Duodenal mucosa (tissue), 2 donors: ENCODE data around the gene EGF.
"Not testable (repeated sequence)": the region's sequence is repeated elsewhere in the genome, so short reads cannot be mapped to it uniquely, and the experiment has no call there.

Experiments used
- H3K27ac ChIP-seq: one replicate; pipeline ENCODE4 v1.7.0; 2013; ENCODE audit warnings: low read depth, low read length
- H3K27me3 ChIP-seq, 2 donors: one replicate each; pipeline ENCODE4 v1.7.0; 2013; ENCODE audit warnings: low read length in 2 of 2, control low read depth in 1 of 2; ENCODE audit not compliant: insufficient read depth in 2 of 2, control insufficient read depth in 1 of 2
- H3K36me3 ChIP-seq, 2 donors: one replicate each; pipeline ENCODE4 v1.7.0; 2013; ENCODE audit warnings: low read length in 2 of 2, control low read depth in 1 of 2; ENCODE audit not compliant: insufficient read depth in 2 of 2, control insufficient read depth in 1 of 2
- H3K4me1 ChIP-seq, 2 donors: one replicate each; pipeline ENCODE4 v1.7.0; 2013; ENCODE audit warnings: low read length in 2 of 2, control low read depth in 1 of 2; ENCODE audit not compliant: insufficient read depth in 2 of 2, control insufficient read depth in 1 of 2
- H3K4me3 ChIP-seq, 2 donors: one replicate each; pipeline ENCODE4 v1.7.0; 2013; ENCODE audit warnings: low read length in 2 of 2, low read depth in 1 of 2
- H3K9ac ChIP-seq, 2 donors: one replicate each; pipeline ENCODE4 v1.7.0; 2013; ENCODE audit warnings: low read length in 2 of 2, low read depth in 1 of 2
- H3K9me3 ChIP-seq, 2 donors: one replicate each; pipeline ENCODE4 v1.7.0; 2013; ENCODE audit warnings: low read length in 2 of 2, control low read depth in 1 of 2; ENCODE audit not compliant: control insufficient read depth in 1 of 2

Gene EGF

DNA sequence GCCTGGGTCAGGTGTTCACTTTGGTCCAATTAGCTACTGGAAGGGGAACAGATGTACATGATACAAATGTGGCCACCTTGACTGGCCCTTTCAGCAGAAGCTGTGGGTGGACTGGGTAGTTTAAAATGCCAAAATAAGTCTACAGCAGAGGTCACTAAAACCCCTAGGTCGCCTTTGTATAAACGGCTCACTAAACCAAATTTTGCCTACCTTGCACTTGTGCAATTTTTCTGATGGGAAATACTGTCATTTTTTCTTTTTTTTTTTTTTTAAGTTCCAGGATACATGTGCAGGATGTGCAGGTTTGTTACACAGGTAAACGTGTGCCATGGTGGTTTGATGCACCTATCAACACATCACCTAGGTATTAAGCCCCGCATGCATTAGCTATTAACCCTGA, 109.8 kb downstream of the EGF start:
- no peaks in the 10 kb centered on the region for H3K9me3 ChIP-seq
- no peaks in the 10 kb centered on the region for H3K4me1 ChIP-seq
- no peak overlapping the region for H3K27ac ChIP-seq
- no peaks in the 10 kb centered on the region for H3K27me3 ChIP-seq
- no peak overlapping the region for H3K9ac ChIP-seq
- no peaks in the 10 kb centered on the region for H3K36me3 ChIP-seq
- H3K4me3 ChIP-seq, result no peak overlapping the region

DNA sequence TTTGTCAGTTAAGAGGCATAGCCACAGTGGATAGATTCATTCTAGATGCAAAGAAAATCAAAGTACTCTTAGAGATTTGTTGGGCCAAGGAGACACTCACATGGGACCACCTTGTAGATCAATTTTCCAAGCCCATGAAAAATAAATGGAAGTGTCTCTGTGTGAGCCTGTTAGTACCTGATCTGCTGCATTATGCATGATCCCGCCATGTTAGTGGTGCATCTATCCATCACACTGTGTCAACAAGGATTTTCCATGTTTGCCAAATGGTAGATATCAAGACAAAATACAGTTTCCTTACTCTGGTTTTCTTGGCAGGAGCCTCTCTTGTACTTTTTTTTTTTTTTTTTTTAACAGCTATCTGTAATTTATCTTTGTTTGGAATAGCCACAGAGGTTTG, 112.4 kb downstream of the EGF start:
- Histone ChIP-seq H3K4me1 (no peaks in the 10 kb centered on the region), H3K27ac (no peak overlapping the region), H3K36me3 (no peaks in the 10 kb centered on the region), H3K9me3 (no peaks in the 10 kb centered on the region), H3K9ac (no peak overlapping the region), H3K27me3 (no peaks in the 10 kb centered on the region), H3K4me3 (no peak overlapping the region)

GRCh38 chr4:110025718-110026117, 113.0 kb downstream of the EGF start:
- Histone ChIP-seq H3K9ac (no peak overlapping the region), H3K4me3 (no peak overlapping the region), H3K36me3 (no peaks in the 10 kb centered on the region), H3K27ac (no peak overlapping the region), H3K4me1 (no peaks in the 10 kb centered on the region), H3K9me3 (no peaks in the 10 kb centered on the region), H3K27me3 (no peaks in the 10 kb centered on the region)

DNA sequence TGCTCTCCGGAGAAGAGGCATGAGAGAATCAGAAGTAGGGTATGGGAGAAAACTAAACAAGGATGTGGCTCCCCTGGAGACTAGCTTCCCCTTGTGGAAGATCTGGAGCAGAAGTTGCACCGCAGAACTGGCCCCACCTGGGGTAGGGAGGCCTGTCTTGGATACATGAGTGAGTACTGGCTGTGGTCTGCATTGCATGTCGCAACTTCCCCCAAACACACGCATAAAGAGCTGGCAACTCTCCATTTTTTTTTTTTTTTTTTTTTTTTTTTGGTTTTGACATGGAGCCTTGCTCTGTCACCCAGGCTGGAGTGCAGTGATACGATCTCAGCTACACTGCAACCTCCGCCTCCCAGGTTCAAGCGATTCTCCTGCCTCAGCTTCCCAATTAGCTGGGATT, 119.9 kb downstream of the EGF start:
- no peak overlapping the region for H3K27ac ChIP-seq

DNA sequence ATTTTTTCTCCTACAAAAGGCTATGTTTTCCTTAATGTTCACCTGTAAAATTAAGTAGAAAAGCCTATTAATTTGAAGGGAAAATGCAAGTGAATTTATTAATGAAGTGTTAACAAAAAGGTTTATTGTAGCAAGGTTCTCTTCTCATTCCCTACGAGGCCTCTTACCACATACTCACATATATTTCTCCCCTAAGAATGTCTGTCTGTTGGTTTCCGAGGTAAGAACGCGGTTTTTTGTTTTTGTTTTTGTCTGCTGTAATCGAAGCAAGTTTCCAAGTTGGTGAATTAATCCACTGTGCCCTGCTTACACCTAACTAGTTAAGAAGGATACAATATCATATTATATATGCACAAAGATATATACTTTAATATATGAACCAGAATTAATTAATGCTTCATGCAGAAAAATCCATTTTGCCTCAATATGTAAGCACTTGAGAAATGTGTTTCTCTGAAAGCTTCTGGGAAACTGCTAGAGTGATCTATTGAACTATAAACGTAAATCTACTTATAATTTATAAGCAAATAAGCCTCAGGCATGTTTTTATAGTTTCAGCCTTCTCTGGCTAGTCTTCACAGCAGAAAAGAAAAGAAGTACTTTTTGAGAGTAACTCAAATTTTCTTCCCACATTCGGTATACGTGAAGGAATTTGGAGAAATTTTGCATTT, 120.8 kb downstream of the EGF start:
- H3K36me3 ChIP-seq, result no peaks in the 10 kb centered on the region
- no peaks in the 10 kb centered on the region for H3K9me3 ChIP-seq
- H3K4me3 ChIP-seq, result no peak overlapping the region
- H3K9ac ChIP-seq, result no peak overlapping the region
- no peak overlapping the region for H3K27ac ChIP-seq
- H3K4me1 ChIP-seq, result no peaks in the 10 kb centered on the region
- peaks cover 0 to 5% of the 10 kb centered on the region in 2 donors for H3K27me3 ChIP-seq

More for the DNA sequence above, 119.9 kb downstream of the EGF start:
- Histone ChIP-seq H3K36me3 (no peaks in the 10 kb centered on the region), H3K9ac (no peak overlapping the region), H3K4me1 (no peaks in the 10 kb centered on the region), H3K27me3 (peaks cover 0 to 5% of the 10 kb centered on the region in 2 donors), H3K9me3 (no peaks in the 10 kb centered on the region), H3K4me3 (no peak overlapping the region)

- Histone ChIP-seq H3K27me3 (peaks cover 0 to 5% of the 10 kb centered on the region in 2 donors), H3K4me1 (no peaks in the 10 kb centered on the region), H3K36me3 (no peaks in the 10 kb centered on the region), H3K9ac (no peak overlapping the region), H3K27ac (no peak overlapping the region), H3K9me3 (no peaks in the 10 kb centered on the region), H3K4me3 (no peak overlapping the region)
Measured at GRCh38 chr4:110034026-110034393, 121.3 kb downstream of the EGF start.

GRCh38 chr4:110039164-110039563, 126.5 kb downstream of the EGF start:
- H3K9ac ChIP-seq, H3K36me3 ChIP-seq, H3K4me1 ChIP-seq, H3K9me3 ChIP-seq, H3K4me3 ChIP-seq, H3K27me3 ChIP-seq, H3K27ac ChIP-seq: not testable (repeated sequence)

DNA sequence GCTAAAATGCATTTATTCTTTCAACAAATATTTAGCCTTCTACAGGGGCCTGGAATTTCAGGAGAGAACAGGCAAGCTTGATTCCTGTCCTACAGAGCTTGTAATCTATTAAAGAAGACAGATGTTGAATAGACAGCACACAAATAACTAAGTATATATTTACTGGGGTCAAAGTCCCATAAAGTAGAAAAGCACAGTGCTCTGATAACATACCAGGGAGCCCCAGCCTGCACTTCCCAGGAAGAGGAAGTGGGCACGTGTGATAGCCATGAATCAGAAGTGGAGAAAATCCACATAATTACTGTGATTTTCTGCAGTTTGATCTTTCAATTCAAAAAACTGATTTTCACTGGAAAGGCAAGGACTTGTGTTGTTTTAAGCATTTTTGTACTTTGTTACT, 129.1 kb downstream of the EGF start:
- Histone ChIP-seq H3K4me1 (peaks cover 3 to 4% of the 10 kb centered on the region in 2 donors), H3K9ac (no peak overlapping the region), H3K9me3 (no peaks in the 10 kb centered on the region), H3K36me3 (no peaks in the 10 kb centered on the region), H3K4me3 (no peak overlapping the region), H3K27me3 (no peaks in the 10 kb centered on the region), H3K27ac (no peak overlapping the region)

GRCh38 chr4:110042545-110043517, 130.1 kb downstream of the EGF start:
- H3K4me1 ChIP-seq, result peaks cover 3 to 4% of the 10 kb centered on the region in 2 donors
- no peak overlapping the region for H3K9ac ChIP-seq
- H3K27me3 ChIP-seq, result no peaks in the 10 kb centered on the region
- H3K9me3 ChIP-seq, result no peaks in the 10 kb centered on the region
- no peak overlapping the region for H3K27ac ChIP-seq
- H3K36me3 ChIP-seq, result no peaks in the 10 kb centered on the region
- no peak overlapping the region for H3K4me3 ChIP-seq

DNA sequence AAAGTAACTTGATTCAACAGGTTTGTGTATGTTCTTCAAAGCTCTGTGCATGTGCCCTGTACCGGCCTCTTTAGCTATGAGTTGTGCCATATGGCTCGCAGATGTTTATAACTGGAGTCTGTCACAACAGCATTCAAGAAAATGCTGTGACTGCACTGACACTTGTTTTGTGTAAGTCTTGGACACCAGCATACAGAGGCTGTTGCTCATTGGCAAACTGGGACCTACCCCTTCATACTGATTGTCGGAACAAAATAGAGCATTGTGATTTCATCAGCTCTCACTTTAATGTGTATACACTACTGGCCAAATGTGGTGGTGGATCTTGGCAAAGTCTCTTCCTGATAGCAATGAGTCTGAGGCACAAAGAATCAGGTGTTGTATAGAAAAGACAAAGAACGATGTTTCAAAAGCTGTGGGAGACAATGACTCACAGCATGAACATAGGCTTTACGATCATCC, 133.9 kb downstream of the EGF start:
- Histone ChIP-seq H3K4me3 (no peak overlapping the region), H3K9ac (no peak overlapping the region), H3K4me1 (peaks cover 3 to 4% of the 10 kb centered on the region in 2 donors), H3K9me3 (no peaks in the 10 kb centered on the region), H3K27ac (no peak overlapping the region), H3K36me3 (peaks cover 0 to 5% of the 10 kb centered on the region in 2 donors), H3K27me3 (no peaks in the 10 kb centered on the region)
